Measurements from ENCODE around the gene TUBB8.
"Not testable (repeated sequence)": the region's sequence is repeated elsewhere in the genome, so short reads cannot be mapped to it uniquely, and the experiment has no call there.

Gene TUBB8

GRCh38 chr10:47864-48263 lies 1.2 kb downstream of the TUBB8 start:
- not testable (repeated sequence) for DNase-seq (ENCODE audit: low spot score)

DNA sequence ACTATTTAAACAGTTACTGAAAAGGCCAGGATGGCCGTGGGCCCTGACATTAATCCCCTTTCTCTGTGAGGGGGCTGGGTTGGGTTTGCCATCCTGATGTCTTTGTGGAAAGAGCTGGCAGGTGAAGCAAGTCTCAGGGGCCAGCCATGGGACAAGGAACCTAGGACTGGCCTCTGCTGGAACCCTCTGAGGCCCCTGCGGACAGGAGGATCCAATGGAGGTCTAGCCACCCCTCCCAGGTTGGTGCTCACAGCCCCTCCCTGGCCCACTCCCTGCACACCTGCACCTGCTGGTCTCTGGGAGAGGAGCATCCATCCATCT lies 35.8 kb downstream of the TUBB8 start:
- DNase-seq (ENCODE audit: low spot score): not testable (repeated sequence)

GRCh38 chr10:12444-13314 lies 36.4 kb downstream of the TUBB8 start:
- DNase-seq (ENCODE audit: low spot score): not testable (repeated sequence)

DNA sequence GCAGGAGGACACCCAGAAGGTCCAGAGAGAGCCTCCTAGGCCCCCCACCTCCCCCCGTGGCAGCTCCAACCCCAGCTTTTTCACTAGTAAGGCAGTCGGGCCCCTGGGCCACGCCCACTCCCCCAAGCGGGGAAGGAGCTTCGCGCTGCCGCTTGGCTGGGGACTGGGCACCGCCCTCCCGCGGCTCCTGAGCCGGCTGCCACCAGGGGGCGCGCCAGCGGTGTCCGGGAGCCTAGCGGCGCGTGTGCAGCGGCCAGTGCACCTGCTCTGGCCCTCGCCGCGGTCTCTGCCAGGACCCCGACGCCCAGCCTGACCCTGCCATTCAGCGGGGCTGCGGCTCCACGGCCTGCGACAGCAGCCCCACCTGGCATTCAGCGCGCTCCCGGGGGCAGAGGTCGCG lies 37.8 kb downstream of the TUBB8 start:
- DNase-seq (ENCODE audit: low spot score): not testable (repeated sequence)

- not testable (repeated sequence) for DNase-seq (ENCODE audit: low spot score)
These were observed 38.7 kb downstream of the TUBB8 start for GRCh38 chr10:10261-10971.
